SU-DHL-6 (cell line): ENCODE data around the gene TOR1A.

ENCODE experiments used
- H2AFZ ChIP-seq: fragments of 200-600 bp; sonication (generic); 2 replicates; pipeline ENCODE4 v1.6.1; 2014; ENCODE audit warnings: low read depth, mild to moderate bottlenecking, moderate library complexity, mixed read lengths, antibody characterized with exemption, low read length; ENCODE audit not compliant: severe bottlenecking
- H3F3A ChIP-seq: fragments of 200-600 bp; shearing (Covaris generic); 2 replicates; pipeline ENCODE4 v1.6.0; 2016; ENCODE audit warnings: antibody characterized with exemption, mild to moderate bottlenecking; ENCODE audit not compliant: insufficient read depth
- H3K27ac ChIP-seq: fragments of 200-600 bp; sonication (generic); 2 replicates; pipeline ENCODE4 v1.5.1; 2016; ENCODE audit warnings: low read depth, mild to moderate bottlenecking, low read length, moderate library complexity, mixed read lengths
- H3K27me3 ChIP-seq: fragments of 200-600 bp; sonication (generic), shearing (Covaris generic); 2 replicates; pipeline ENCODE4 v1.6.0; 2014; ENCODE audit warnings: mild to moderate bottlenecking, low read length
- H3K36me3 ChIP-seq: fragments of 200-600 bp; sonication (generic); 2 replicates; pipeline ENCODE4 v1.6.1; 2014; ENCODE audit warnings: mild to moderate bottlenecking, low read length, mixed read lengths
- H3K4me2 ChIP-seq: fragments of 300-600, 200-600 bp; shearing (Covaris generic), sonication (generic); 2 replicates; pipeline ENCODE4 v1.6.0; 2014; ENCODE audit warnings: low read length, low read depth, mild to moderate bottlenecking; ENCODE audit not compliant: poor library complexity, severe bottlenecking
- H3K4me3 ChIP-seq: fragments of 200-600 bp; sonication (generic); 2 replicates; pipeline ENCODE4 v1.5.1; 2014; ENCODE audit warnings: antibody characterized with exemption, low read length, mild to moderate bottlenecking, mixed read lengths; ENCODE audit not compliant: insufficient read depth, poor library complexity, severe bottlenecking
- H3K79me2 ChIP-seq: fragments of 200-600 bp; sonication (generic); 2 replicates; pipeline ENCODE4 v1.6.1; 2014; ENCODE audit warnings: mild to moderate bottlenecking, low read length, moderate library complexity; ENCODE audit not compliant: insufficient read depth
- H3K9ac ChIP-seq: fragments of 200-600 bp; sonication (generic); 2 replicates; pipeline ENCODE4 v1.7.0; 2014; ENCODE audit warnings: mild to moderate bottlenecking, low read length
- H3K9me2 ChIP-seq: fragments of 200-600 bp; sonication (generic); replicated peaks from 2 replicates; pipeline ENCODE4 v1.6.1; 2014; ENCODE audit warnings: low read length; ENCODE audit not compliant: insufficient read depth
- H3K9me3 ChIP-seq: fragments of 200-600 bp; sonication (generic); 2 replicates; pipeline ENCODE4 v1.6.1; 2014; ENCODE audit warnings: low read length, mixed read lengths; ENCODE audit not compliant: insufficient read depth
- H4K20me1 ChIP-seq: fragments of 200-600 bp; sonication (generic); 2 replicates; pipeline ENCODE4 v1.6.1; 2014; ENCODE audit warnings: low read depth, mild to moderate bottlenecking, antibody characterized with exemption, low read length, moderate library complexity, mixed read lengths
- EZH2phosphoT487 ChIP-seq: fragments of 200-600 bp; sonication (generic), shearing (Covaris generic); conservative IDR thresholded peaks from 2 replicates; pipeline ENCODE4 v1.6.1; 2018; ENCODE audit warnings: mild to moderate bottlenecking, antibody characterized with exemption, low read length, moderate library complexity, mixed read lengths
- TF ChIP-seq, protein P1 (sequence below): fragments of 200-600 bp; sonication (generic); IDR thresholded peaks from one replicate; pipeline ENCODE4 v1.5.1; 2017; ENCODE audit warnings: antibody characterized with exemption, mild to moderate bottlenecking, low read length, moderate library complexity; ENCODE audit not compliant: insufficient read depth, poor library complexity, severe bottlenecking

TOR1A gene

DNA sequence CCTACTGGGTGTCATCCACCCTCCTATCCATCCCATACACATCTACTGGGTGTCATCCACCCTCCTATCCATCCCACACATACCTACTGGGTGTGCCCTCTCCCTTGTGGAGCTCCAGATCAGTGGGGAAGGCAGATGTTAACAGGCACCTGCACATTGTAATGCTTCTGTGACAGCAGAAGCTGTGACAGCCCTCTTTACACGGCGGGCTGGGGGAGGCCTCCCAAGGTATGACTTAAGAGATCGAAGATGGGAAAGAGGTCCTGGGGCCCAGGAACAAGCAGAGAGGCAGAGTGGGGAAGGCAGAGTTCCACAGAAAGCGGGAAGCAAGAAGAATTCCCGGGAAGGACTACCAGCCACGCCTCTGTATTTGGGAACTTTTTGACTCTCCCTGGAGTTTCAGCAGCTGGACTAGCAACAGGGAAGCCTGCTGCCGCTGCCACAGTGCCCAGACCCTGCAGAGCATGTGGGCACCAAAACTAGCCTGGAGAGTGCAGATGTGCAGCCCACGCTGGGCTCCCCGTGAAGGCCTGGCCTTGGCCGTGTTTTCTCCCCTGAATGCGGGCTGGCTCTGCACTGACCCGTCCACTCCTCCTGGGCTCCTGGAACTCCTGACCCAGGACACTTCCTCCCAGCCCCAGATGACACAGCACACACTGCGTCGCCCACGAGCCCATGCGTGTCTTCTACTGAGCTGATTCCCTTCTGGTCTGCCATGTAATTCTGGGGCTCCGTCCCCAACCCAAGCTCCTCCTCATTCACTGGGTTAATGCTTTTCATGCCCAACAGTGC, 9.3 kb downstream of the TOR1A start:
- no peak overlapping the region for H2AFZ ChIP-seq
- no peak overlapping the region for H3K27ac ChIP-seq

DNA sequence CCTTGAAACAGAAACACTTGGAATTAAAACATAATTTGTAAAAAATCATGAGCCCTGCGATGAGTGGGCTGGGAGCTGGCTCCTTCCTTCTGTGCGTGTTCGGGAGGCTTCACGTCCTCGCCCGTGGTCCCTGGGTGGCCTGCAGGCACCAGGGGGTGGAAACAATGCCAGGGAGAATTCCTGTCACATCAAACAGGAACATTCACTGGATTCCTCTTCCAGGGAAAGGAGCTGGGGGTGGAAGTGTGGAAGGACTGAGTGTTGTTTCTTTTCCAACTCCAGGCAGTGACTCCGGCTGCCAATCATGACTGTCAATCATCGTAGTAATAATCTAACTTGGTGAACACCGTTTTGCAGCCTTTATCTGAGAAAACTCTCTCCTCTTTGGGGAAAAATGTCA, 10.3 kb downstream of the TOR1A start:
- TF ChIP-seq, protein P1, sequence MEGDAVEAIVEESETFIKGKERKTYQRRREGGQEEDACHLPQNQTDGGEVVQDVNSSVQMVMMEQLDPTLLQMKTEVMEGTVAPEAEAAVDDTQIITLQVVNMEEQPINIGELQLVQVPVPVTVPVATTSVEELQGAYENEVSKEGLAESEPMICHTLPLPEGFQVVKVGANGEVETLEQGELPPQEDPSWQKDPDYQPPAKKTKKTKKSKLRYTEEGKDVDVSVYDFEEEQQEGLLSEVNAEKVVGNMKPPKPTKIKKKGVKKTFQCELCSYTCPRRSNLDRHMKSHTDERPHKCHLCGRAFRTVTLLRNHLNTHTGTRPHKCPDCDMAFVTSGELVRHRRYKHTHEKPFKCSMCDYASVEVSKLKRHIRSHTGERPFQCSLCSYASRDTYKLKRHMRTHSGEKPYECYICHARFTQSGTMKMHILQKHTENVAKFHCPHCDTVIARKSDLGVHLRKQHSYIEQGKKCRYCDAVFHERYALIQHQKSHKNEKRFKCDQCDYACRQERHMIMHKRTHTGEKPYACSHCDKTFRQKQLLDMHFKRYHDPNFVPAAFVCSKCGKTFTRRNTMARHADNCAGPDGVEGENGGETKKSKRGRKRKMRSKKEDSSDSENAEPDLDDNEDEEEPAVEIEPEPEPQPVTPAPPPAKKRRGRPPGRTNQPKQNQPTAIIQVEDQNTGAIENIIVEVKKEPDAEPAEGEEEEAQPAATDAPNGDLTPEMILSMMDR = no peak
- no peak for TF ChIP-seq EZH2phosphoT487
- Histone ChIP-seq H3K36me3 (peaks cover 6% of the 10 kb centered on the region; the same call in 1 of the 2 replicates), H3K27me3 (no peaks in the 10 kb centered on the region)

More for the DNA sequence above, 9.3 kb downstream of the TOR1A start:
- no peak overlapping the region for H3K9ac ChIP-seq
- H4K20me1 ChIP-seq = no peaks in the 10 kb centered on the region
- peaks cover 6% of the 10 kb centered on the region; the same call in 1 of the 2 replicates for H3K36me3 ChIP-seq
- H3F3A ChIP-seq = no peaks in the 10 kb centered on the region; the same call in 1 of the 2 replicates
- no peak overlapping the region for H3K4me2 ChIP-seq
- no peak overlapping the region for H3K4me3 ChIP-seq
- H3K79me2 ChIP-seq = no peaks in the 10 kb centered on the region
- TF ChIP-seq, protein P1 = no peak
- TF ChIP-seq EZH2phosphoT487 = no peak
- H3K9me3 ChIP-seq = no peaks in the 10 kb centered on the region
- no peaks in the 10 kb centered on the region for H3K27me3 ChIP-seq
- no peaks in the 10 kb centered on the region for H3K9me2 ChIP-seq

DNA sequence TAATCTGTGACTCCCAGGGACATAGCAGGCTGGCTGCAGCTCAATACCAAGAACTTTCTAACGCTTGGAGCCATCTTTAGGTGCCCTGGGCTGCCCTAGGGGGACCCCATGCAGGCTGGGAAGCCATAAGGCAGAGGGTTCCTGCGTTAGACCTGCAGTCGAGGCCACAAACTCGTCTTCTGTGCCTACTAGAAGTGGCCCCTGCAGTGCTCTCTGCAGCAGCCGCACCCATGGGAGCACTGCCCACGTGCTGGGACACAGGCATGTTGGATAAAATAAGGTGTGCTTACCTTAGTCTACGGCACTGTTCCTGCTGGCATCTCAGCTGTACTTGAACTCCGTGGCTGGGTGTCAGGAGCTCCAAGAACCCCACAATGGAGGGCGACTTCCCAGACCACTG, 11.6 kb downstream of the TOR1A start:
- no peak overlapping the region for H3K4me2 ChIP-seq
- H3K27me3 ChIP-seq = no peaks in the 10 kb centered on the region
- H2AFZ ChIP-seq = no peak overlapping the region
- no peaks in the 10 kb centered on the region for H3K9me3 ChIP-seq
- no peaks in the 10 kb centered on the region for H4K20me1 ChIP-seq
- no peak overlapping the region for H3K9ac ChIP-seq
- no peak overlapping the region for H3K27ac ChIP-seq
- H3K36me3 ChIP-seq = peaks cover 6% of the 10 kb centered on the region; the same call in 1 of the 2 replicates
- H3K9me2 ChIP-seq = no peaks in the 10 kb centered on the region
- no peaks in the 10 kb centered on the region for H3K79me2 ChIP-seq
- no peak overlapping the region for H3K4me3 ChIP-seq
- no peaks in the 10 kb centered on the region; the same call in 1 of the 2 replicates for H3F3A ChIP-seq
- TF ChIP-seq, protein P1 = no peak
- no peak for TF ChIP-seq EZH2phosphoT487

More for the DNA sequence above, 10.3 kb downstream of the TOR1A start:
- Histone ChIP-seq H3K79me2 (no peaks in the 10 kb centered on the region), H3K9ac (no peak overlapping the region), H2AFZ (no peak overlapping the region), H3K4me3 (no peak overlapping the region), H3K9me3 (no peaks in the 10 kb centered on the region), H4K20me1 (no peaks in the 10 kb centered on the region), H3K9me2 (no peaks in the 10 kb centered on the region), H3K4me2 (no peak overlapping the region), H3F3A (no peaks in the 10 kb centered on the region; the same call in 1 of the 2 replicates), H3K27ac (no peak overlapping the region)
